Pericardium fibroblast (primary cell): ENCODE data around the gene SNX5. TPM values are rescaled to one million over a fixed set of nuclear protein-coding genes. Genes with fewer than 3 reads are reported as not detected.

ENCODE experiments used
- total RNA-seq: library from RNA; depleted of rRNA; stranded (reverse); fragments of >200 nt; gene quantifications from 2 replicates; pipeline ENCODE4 v1.2.3, GENCODE V29; 2015

SNX5 gene
- 57.8 and 88.1 TPM in 2 replicates for total RNA-seq

DNA sequence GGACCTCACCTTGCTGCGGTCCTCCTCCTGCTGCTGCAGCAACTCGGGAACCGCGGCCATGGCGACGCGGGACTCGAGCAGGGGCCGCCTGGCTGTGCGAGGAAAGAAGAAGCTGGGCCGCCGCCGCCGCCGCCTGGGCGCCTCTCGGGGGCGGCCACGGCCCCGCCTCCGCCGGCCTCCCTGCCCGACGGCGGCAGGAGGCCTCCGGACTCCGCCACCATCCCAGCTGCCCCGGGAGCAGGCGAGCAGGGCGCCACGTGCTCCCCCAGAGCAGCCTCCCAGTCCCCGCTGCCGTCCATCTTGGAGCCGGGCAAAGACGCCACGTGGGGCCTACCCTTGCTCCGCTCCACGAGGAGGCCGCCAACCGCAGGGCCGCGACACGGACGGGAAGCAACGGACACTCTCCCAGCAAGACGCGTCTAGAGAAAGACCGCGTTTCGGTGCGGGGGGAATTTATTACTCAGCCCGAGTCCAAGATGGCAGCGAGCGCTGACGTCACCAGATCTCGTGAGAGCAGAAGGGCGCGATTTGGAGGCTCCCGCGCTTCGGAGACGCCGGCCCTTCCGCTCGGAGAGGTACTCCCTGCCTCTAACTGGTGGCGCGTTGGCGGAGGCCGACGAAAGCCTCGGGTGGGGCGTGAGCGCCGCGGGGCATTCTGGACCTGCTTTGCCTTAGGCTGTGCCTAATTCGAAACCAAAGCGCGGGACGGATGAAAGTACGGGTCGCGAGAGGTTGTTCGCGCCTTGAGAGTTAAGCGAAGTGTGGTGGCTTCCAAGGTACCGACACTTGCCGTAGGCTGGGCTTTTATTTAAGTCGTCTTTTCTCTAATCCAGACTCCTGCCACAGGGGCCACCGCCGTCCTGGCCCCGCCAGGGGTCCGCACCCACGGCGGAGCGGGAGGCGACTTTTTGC is at the start of gene SNX5, which contains the start of gene MGME1:
SNX5 (minus strand) TSS at position 429 of the 912 bp plus-strand sequence; CDS start at position 60, 369 bp downstream.
MGME1 (plus strand) TSS at position 653 of the 912 bp plus-strand sequence. CDS start 842 bp downstream, outside the sequence.

Other genes with a start within 250 kb of the SNX5 start
- gene MGME1, start 224 bp upstream of the SNX5 start, total RNA-seq = 1.5 and 6.0 TPM in 2 replicates
- gene OVOL2, start 89.1 kb upstream of the SNX5 start, total RNA-seq = not detected in 2 replicates
- 10.7 and 15.7 TPM in 2 replicates for gene KAT14, start 169.1 kb upstream of the SNX5 start, total RNA-seq
- 8.9 and 14.5 TPM in 2 replicates for gene PET117, start 169.1 kb upstream of the SNX5 start, total RNA-seq